ENCODE data around the gene LETMD1.
"Not testable (repeated sequence)": the region's sequence is repeated elsewhere in the genome, so short reads cannot be mapped to it uniquely, and the experiment has no call there.

GRCh38 chr12:51078866-51079265, 30.7 kb downstream of the LETMD1 start:
- TF ChIP-seq CTCF (conservative IDR thresholded peaks at IDR 0.05; ENCODE audit: low read length); EZH2phosphoT487 (IDR thresholded peaks at IDR 0.05; ENCODE audit: borderline replicate concordance): not testable (repeated sequence)
